NK-92 (cell line): ENCODE data around the gene GADD45B.
"Not testable (repeated sequence)": the region's sequence is repeated elsewhere in the genome, so short reads cannot be mapped to it uniquely, and the experiment has no call there.

Experiments used
- DNase-seq: peaks from one replicate; lab custom pipeline; 2025; ENCODE audit not compliant: unreplicated experiment; lab: John Stamatoyannopoulos, UW

GADD45B gene

DNA sequence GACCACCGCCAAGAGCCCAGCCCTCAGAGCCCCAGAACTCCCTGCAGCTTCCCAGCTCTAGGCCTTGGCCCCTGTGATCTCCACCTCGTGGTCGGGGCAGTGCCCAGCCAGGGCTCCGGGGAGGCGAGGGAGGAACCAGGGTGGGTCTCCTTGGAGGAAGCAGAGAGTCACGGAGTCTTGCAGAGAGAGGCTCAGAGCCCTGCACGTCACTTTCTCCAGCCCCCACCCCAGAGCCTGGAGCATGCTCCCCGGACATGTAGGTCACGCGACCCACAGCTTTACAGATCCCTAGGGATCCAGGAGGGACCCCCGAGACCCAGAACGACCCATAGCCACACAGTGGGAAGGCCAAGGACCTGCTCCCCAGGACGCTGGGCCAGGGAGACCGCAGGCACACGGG, 11.9 kb downstream of the GADD45B start:
- no peak for DNase-seq

DNA sequence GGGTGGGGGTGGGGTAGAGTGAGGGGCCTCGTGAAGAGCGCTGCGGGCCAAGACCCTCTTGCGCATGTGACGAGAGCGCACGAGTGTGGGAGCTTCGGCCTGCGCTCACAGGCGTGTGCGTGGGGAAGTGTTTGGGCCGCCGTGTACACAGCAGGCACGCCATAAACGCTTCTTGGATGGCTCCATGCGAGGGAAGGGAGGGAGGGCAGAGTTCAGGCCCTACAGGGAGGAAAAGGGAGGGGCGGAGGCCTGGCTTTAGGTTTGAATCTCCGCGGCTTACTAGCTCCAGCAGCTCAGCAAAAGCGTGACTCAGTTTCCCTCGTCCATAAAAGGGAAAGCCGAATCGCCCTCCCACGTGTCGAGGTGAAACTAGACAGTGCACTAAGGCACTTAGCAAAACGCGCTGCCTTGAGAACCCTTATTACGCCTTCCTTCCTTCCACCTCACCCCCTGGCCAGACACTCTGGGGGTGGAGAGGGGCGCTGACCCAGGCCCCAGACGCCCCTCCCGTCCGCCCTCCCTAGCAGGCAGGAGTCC, 12.5 kb downstream of the GADD45B start:
- DNase-seq, result no peak

DNA sequence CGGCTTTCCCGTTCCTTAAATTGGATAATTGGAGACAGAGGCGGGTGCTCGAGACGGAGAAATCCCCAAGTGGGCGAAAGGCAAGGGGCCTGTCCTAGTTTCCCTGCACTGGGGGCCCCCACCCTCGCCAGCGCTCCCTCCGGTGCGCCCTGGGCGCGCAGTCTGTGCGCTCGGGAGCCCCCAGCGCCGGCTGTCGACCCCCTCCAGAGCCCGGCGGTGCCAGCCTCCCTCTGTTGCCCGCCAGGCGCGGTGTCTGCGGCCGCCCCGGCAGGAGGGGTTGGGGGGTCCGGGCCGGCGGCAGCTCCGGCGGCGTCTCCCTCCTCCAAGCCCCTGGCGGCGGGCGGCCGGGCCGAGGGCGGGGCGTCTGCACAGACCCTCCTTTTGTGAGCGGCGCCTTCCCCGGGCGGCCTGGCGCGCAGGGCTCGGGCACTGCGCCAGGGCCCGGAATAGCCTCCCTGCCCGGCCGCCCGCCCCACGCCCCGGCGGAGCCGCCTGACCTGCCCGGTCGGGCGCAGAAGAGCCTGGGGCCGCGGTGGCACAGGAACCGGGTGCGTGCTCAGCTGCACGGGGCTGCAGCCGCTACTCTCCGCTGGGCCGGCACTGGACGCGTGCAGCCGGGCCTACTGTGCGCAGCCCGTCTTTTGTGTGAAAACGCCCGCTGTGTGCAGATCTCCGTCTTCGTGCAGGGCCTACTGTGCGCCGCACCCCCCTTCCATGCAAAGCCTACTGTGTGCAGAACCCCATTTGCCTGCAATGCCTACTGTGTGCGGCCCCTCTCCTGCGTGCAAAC, 13.2 kb downstream of the GADD45B start:
- DNase-seq, result no peak

DNA sequence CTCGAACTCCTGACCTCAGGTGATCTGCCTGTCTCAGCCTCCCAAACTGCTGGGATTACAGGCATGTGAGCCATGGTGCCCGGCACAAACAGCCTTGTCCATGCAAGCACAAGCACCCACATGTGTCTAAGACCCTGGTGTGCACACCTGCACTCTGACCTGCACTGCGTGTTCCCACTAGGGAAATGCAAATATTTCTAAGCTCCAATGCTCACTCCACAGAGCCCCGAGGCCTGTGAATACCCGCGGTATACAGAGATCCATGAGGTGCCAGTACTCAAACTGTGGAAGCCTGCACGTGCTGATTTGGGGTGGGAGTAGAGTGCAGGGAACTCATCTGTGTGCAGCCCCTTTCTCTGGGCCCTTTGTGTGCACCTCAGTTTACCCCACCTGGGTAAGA, 14.7 kb downstream of the GADD45B start:
- no peak for DNase-seq

DNA sequence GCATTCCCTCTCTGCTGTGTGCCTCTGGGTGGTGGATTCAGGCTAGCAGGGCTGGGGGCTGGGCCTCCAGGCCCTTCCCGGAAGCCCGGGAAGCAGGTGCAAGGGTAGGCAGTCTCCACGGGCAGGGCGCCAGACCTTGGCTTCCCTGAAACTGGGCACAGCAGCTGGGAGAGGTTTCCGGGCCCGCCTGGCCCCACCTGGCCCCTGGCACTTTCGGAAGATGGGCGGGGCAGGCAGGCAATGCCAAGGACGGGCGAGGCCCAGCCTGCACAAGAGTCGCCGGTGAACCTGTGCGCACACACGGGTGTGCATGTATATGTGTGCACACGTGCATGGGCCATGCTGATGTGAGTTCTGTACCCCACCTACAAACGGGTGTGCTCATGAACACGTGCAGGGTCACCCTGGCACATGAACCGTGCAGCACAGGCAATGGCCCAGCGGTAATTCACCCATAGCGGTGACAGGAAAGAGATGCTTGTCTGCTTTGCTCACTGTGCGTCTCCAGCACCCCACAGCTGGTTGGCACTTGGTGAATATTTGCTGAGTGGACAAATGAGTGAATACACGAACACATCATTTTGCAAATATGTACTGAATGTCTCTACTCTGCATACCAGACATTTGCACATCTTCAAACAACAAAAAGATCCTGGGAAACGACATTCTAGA, 15.3 kb downstream of the GADD45B start:
- DNase-seq, result no peak

DNA sequence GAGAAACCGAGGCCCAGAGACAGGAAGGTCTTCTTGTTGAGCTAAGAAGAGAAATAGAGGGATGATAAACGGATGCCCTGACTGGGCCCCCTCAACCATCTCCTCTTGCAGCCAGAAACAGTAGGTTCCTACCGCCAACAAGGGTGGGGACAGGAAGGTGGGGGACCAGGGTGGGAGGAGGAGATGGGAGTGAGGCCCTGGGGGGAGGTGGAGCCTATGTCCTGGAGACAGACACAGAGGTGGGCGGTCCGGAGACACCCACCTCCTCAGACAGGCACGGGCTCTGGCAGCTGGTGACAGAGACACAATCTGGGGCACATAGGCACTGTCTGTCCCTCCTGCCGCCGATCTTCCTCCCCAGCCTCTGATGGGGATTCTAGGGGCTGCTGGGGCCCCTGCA, 16.9 kb downstream of the GADD45B start:
- DNase-seq, result no peak

DNA sequence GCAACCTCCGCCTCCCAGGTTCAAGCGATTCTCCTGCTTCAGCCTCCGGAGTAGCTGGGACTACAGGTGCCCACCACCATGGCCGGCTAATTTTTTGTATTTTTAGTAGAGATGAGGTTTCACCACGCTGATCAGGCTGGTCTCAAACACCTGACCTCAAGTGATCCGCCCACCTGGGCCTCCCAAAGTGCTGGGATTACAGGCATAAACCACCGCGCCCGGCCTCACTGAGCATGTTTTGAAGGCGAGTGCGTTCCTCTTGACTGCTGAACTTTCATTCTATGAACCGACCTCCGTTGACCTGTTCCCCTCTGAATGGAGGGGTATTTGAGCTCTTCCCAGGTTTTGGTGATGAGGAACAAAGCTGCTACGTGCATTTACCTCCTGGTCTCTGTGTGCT, 17.5 kb downstream of the GADD45B start:
- DNase-seq, result not testable (repeated sequence)

DNA sequence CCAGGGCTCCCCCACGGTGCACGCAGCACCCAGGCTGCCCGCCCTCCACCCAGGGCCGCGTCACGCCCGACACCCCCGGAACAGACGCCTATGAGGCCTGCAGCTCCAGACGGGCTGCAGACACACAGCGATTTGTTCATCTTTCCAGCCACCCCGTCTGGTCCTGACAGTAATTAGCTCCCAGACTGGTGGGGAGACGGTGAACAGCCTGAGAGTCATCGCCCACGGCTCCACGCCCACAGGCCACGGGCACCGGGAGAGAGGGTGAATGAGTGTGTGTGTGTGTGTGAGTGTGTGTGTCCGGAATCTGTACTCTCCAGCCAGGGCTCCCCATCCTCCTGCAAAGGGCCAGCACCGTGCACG, 18.1 kb downstream of the GADD45B start:
- no peak for DNase-seq

DNA sequence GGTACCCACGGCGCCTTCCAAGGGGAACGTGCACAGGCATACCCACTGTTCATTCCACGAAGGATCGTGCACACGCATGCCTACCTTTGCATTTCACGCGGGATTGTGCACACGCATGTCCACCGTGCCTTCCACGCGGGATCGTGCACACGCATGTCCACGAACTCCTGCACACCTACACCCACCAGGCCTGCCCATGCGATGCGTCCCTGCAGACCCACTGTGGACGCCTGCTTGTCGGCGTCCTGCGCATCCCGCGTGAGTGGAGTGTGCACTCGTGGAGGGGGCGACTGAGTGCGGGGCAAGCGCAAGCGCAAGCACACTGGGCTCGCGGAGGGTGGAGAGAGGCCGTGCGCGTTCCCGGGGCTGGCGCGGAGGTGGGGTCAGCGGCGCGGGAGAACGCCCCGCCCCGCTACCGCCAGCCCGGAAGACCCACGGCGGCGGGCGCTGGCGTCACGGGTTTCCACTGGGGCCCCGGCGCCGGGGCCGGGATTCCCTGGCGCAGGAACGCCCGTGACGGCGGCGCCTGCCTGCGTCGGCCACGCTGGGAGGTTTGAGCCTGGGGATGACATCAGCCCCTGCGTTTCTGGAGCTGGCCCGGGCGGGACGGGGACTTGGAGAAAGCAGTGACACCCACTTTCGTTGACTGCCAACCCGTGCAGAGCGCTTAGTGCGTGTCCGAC, 18.7 kb downstream of the GADD45B start:
- DNase-seq, result no peak

DNA sequence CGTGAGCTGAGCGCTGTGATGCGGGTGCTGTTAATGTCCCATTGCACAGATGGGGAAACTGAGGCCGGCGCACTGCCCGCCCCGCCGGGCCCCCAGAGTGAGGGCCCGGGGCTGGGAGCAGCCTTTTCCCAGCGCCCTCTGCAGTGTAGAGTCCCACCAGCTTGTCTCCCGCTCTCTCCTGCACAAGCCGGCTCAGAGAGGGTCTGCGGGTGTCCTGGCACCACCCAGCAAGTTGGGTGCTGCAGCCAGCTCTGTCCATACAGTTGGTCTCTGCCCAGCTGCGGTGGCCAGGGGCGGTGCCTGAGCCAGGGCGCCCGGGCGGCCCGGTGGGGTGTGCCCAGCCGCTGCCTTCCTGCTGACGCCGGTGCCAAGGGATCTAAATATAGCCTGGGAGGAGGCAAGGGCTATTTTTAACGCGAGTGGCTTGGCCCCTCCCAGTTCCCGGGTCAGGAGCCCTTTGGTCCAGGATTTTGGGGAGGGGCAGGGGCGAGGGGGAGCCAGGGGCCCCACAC, 19.3 kb downstream of the GADD45B start:
- no peak for DNase-seq

DNA sequence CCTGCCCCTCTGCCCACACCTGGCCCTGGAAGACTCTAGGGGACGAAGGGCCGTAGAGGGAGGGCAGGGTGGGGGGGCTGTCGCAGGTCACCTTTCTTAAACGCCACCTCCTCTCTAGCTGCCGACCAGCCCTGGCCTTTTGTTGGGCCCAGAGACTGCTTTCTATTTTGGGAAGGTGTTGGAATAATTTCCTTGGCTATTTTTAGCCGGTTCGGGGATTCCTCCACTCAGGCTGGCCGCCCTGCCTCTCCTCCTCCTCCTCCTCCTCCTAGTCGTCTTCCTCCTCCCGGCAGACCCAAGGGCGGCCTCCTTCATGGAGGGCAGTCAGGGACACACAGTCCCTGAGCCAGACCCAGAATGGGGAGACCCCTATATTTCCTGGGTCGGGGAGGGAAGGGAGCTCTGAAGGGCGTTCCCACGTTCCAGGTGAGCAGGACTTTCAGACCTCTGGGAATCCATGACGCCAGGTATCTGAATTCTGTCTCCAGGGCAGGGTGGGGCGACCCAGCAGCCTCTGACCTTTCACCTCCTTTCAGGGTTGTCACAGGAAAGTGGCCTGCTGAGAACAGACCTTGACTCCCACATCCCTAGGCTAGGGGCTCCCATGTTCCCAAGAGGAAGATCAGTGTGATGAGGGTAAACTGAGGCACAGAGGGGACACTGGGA, 19.9 kb downstream of the GADD45B start:
- DNase-seq, result no peak

DNA sequence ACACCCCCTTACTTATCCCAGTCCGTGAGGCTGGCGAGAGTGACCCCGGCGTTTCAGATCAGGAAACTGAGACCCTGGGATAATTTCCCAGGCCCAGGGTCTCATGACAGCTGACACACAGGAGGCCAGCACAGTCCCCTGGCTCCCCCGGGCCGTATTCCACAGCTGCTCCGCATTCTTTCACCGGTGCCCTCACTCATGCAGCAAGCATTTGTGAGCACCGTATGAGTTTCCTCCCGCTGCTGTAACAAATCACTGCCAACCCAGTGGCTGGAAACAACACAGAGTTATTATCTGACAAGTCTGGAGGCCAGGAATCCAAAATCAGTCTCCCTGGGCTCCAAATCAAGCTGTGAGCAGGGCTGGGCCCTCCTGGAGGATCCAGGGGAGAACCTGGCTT, 21.3 kb downstream of the GADD45B start:
- DNase-seq, result no peak

DNA sequence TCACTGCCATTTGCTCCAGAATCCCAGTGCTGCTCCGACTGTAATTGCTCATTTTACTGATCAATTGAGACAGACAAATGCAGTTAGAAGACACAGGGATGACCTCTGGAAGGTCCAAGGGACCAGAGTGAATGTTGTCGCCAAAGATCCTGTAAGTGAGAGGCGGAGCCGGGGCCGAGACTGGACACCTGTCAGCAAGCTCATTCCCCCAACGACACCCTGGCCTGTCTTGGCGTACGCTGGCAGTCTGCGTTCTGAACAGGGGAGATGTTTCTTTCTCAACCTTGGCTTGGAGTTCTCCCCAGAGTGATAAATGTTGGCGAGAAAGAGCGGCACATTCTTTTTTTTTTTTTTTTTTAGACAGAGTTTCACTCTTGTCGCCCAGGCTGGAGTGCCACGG, 24.2 kb downstream of the GADD45B start:
- DNase-seq, result no peak

DNA sequence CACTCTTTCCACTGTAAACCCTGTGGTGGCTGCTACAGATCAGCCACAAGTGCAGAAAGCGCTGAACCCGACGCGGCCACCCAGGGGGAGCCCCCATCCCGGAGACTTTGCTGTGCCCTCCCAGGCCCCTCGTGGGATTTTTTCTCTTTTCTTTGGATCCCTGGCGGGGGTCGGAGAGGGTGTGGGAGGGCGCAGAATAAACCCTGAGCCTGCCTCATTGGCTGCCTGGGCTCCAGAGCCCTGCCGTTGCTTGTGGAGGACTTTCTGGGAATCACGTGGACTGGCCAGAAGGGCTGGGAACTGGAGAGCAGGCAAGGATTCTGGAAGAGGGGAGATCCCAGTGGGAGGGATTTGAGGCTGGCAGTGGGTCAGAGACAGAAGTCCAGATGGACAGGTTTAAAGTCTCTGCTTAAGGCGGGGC, 24.9 kb downstream of the GADD45B start:
- no peak for DNase-seq

DNA sequence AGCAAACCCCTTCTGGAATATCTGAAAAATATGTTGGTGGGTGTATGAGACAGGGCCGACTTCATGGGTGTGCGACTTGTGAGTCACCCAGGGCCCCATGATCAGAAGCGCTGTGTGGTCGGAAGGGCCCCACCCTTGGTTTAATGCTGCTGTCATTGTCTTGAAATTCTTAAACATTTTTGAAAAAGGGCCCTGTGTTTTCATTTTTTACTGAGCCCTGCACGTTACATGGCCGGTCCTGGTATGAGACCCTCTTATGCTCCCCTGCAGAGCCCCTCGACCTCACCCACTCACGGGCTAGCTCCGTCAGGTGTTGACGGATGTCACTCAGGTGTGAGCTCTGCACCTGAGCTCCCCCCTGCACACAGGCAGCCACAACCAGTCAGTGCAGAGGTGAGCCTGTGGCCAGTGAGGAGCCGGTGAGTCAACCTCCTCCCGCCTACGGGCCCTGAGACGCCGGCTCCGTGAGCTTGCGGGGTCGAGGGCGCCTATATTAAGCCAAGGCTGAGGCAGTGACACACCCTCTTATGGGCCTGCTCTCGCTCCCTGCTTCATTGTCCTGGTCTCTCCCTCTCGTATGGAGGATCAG, 27.7 kb downstream of the GADD45B start:
- DNase-seq, result no peak

DNA sequence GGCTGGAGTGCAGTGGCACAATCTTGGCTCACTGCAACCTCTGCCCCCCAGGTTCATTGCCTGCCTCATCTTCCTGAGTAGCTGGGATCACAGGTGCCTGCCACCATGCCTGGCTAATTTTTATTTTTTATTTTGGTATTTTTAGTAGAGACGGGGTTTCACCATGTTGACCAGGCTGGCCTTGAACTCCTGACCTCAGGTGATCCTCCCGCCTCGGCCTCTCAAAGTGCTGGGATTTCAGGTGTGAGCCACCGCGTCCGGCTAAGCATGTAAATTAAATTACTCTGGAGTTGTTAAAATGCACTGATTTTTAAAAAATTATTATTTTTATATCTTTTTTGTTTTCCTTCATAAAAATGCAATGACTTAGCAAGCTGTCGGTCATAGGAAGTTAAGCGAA, 30.7 kb downstream of the GADD45B start:
- not testable (repeated sequence) for DNase-seq

DNA sequence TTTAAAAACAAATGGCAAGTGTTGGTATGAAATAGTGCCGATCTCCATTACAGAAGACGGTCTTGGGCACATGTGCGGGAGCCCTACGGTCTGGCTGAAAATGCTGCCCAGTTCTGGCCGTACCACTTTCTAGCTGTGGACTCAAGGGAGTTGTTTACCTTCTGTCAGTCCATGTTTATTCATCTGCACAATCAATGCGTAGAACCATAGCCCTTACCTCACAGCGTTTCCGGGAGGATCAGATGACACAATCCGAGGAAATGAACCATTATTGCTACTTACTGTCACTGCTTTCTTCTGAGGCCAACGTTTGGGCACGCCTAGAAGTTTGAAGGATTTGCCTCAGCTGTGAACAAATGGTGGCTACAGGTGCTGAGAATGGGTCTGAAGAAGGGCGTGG, 31.2 kb downstream of the GADD45B start:
- no peak for DNase-seq

DNA sequence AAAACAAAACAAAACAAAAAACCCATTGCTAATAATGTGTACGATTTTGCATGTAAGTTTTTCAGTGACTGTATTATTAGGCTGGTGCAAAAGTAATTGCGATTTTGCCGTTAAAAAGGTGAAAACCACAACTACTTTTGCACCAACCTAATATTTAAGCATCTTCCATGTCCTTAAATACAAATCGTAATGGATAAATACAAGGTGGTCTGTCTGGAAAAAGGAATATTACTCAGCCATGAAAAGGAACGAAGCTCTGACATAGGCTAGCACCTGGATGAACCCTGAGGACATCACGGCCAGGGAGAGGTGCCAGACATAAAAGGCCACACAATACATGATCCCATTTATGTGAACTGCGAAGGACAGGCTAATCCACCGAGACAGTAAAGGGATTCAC, 33.2 kb downstream of the GADD45B start:
- DNase-seq, result no peak

DNA sequence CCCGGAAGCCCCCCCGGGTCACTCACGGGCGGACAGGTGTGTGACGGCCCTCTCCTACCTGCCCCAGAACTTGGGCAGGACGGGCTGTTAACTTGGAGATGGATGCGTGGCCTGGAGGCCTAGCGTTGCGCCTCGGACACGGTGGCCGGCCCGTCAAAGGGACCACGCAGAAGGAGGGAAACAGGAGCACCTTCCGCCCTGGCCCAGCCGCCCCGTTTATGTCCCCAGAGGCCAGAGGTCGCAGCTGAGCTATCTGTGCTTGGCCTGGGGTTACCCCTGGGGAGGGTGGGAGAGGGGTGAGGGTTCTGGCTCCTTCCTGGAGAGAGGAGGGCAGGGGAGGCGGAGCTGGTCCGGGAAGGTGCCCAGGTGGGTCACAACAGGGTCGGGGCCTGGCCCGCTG, 35.6 kb downstream of the GADD45B start:
- DNase-seq, result no peak

DNA sequence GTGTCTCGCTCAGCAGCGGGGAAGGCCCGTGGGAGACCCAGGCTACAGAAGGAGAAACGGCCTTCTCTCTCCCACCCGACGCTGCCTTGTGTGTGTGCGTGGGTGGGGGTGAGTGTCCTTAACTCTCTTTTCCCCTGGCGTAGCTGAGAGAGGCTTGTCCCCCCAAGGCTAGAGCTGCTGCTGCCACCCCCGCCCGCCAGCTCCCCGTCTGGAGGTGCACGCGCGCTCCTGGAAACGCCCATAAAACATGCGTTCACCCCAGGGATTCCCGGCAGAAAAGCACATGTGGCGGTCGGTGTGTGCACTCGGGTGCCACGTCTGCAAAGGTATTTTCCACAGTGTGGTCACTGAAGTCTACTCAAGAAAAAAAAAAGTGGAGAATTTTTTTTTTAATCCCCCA, 36.1 kb downstream of the GADD45B start:
- no peak for DNase-seq
